HUES6 (cell line): ENCODE results near the gene TUBA4A.

Source experiments
- H3K27ac ChIP-seq: 2 replicates; pipeline ENCODE4 v1.7.0; 2013; ENCODE audit warnings: low read depth, mild to moderate bottlenecking, low read length, inconsistent platforms
- H3K27me3 ChIP-seq: 2 replicates; pipeline ENCODE4 v1.6.1; 2013; ENCODE audit warnings: low read length; ENCODE audit not compliant: control insufficient read depth, insufficient read depth
- H3K36me3 ChIP-seq: 2 replicates; pipeline ENCODE4 v1.6.1; 2013; ENCODE audit warnings: low read length; ENCODE audit not compliant: control insufficient read depth, insufficient read depth
- H3K4me1 ChIP-seq: 2 replicates; pipeline ENCODE4 v1.6.1; 2013; ENCODE audit warnings: low read length; ENCODE audit not compliant: control insufficient read depth, insufficient read depth
- H3K4me3 ChIP-seq: 2 replicates; pipeline ENCODE4 v1.5.1; 2013; ENCODE audit warnings: low read depth, low read length
- H3K9ac ChIP-seq: one replicate; pipeline ENCODE4 v1.6.1; 2013; ENCODE audit warnings: mild to moderate bottlenecking, low read length
- H3K9me3 ChIP-seq: 2 replicates; pipeline ENCODE4 v1.6.1; 2013; ENCODE audit warnings: low read depth, low read length; ENCODE audit not compliant: control insufficient read depth, insufficient read depth

TUBA4A gene

DNA sequence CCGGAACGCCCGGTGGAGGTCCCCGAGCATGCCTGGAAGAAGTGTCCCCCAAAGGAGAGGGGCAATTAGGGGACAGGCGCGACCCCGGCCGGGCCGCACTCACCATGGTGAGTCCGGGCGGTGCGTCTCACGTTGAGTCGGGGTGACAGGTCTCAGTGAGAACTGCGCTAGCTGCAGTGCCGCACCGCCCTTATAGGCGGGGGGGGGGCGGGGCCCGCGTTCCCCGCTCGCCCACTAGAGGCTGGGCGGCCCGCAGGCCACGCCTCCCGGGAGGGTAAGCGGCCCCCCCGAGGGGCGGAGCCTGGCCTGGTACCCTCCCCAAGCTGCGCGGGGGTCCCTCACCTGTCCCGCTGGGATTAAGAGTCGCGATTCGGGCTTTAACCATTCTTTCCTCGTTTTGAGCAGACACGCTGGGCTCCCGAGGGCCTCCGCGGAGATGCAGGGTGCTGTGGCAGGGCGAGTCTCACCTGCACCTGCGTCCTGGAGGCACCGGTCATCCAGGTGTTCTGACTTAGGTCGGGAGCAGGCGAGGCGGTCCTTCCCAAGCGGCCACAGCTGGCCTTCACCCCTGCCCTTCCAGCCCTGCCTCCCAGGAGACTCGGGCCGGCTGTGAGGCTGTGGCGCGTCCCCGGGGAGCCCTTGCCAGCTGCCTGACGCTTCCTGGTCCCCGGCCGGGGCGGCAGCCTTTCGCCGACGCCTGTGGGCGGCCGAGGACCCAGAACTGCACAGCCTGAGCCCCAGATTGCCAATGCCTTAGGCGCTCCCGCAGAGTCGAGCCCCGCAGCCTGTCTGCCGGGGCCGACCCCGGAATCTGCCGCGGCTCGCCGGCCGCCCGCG lies at the start of gene TUBA4A:
TSS of gene TUBA4A (minus strand) at position 166 of the 837 bp plus-strand sequence. CDS start at position 106, 60 bp downstream.
- H3K9me3 ChIP-seq: no peaks in the 10 kb centered on the region
- peaks cover 6% of the 10 kb centered on the region for H3K36me3 ChIP-seq
- peaks cover 19% of the 10 kb centered on the region for H3K4me1 ChIP-seq
- peak within 1 kb of the TSS; percentile 1 for H3K9ac ChIP-seq
- no peak within 1 kb of the TSS for H3K27ac ChIP-seq
- peak within 1 kb of the TSS; percentile 73 for H3K4me3 ChIP-seq
- peaks cover 69% of the 10 kb centered on the region for H3K27me3 ChIP-seq

DNA sequence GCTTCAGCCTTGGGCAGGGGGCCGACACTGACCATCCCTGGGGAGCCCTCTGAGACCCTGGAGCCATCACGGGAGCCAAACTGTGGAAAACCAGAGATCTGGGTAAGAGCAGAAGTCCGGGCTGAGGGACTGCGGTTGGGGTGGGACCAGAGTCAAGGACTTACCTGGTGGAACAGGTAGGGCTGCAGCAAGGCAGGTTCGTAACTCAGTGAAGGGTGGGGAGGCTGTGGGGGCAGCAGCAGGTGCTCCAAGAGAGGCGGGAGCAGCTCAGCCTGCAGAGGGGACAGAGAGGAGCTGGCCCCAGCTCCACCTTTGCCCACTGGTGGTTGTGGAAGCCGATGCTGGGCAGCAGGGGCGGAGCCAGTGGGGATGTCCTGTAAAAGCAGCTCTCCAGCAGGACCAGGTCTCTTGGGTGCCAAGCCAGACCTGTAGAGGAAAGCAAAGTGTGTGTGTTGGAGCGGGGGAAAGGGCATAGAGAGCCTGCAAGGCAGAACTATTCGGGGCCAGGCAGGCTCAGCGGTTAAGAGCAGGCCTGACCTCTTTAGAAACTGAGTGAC lies 48.8 kb upstream of the TUBA4A start:
- H3K9ac ChIP-seq: no peak overlapping the region
- H3K4me3 ChIP-seq: no peak overlapping the region
- peaks cover 78% of the 10 kb centered on the region for H3K27me3 ChIP-seq
- H3K9me3 ChIP-seq: no peaks in the 10 kb centered on the region
- peaks cover 4% of the 10 kb centered on the region; the same call in 1 of the 2 replicates for H3K4me1 ChIP-seq
- no peaks in the 10 kb centered on the region for H3K36me3 ChIP-seq
- no peak overlapping the region for H3K27ac ChIP-seq

DNA sequence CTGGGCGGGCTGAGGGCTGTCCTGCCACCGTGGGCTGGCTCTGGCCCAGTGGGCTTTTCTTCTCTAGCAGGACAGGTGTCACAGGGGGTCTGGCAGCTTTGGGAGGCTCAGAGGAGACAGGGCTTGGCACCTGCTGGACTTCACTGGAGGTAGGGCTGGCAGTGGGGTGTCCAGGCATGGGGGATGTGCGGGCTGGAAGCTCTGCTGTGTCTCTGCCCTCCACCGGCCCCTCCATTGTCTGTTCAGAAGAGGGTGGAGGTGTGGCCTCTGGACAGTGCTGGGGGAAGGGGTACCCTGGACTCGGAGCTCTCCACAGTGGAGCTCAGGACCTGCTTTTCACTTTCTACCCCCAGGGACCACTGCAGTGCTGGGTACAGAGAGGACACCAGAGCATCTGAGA lies 46.3 kb upstream of the TUBA4A start:
- H3K36me3 ChIP-seq: no peaks in the 10 kb centered on the region
- no peak overlapping the region for H3K9ac ChIP-seq
- H3K27ac ChIP-seq: no peak overlapping the region
- no peaks in the 10 kb centered on the region for H3K9me3 ChIP-seq
- no peak overlapping the region for H3K4me3 ChIP-seq
- peaks cover 3% of the 10 kb centered on the region; the same call in 1 of the 2 replicates for H3K4me1 ChIP-seq
- peaks cover 69% of the 10 kb centered on the region for H3K27me3 ChIP-seq

DNA sequence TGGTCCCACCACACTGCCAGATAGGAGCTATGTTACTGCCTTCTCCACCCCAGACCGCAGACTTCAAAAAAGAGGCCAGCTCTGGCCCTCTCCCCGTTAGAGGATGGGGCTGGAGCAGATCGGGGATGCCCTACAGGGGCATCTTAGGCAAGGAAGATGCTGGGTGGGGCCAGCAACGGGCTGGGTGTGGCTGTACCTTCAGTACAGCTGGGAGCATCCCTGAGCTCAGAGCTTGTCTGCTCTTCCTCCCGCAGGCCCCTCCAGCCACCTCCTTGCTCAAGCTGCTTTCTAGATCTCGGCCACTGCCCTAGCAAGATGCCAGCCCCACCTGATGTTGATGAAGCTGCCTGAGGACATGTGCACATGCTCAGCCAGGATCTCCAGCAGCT lies 45.6 kb upstream of the TUBA4A start:
- no peak overlapping the region for H3K4me3 ChIP-seq
- no peaks in the 10 kb centered on the region for H3K9me3 ChIP-seq
- H3K4me1 ChIP-seq: peaks cover 3% of the 10 kb centered on the region; the same call in 1 of the 2 replicates
- no peak overlapping the region for H3K9ac ChIP-seq
- H3K27me3 ChIP-seq: peaks cover 63% of the 10 kb centered on the region
- H3K36me3 ChIP-seq: no peaks in the 10 kb centered on the region
- H3K27ac ChIP-seq: no peak overlapping the region

DNA sequence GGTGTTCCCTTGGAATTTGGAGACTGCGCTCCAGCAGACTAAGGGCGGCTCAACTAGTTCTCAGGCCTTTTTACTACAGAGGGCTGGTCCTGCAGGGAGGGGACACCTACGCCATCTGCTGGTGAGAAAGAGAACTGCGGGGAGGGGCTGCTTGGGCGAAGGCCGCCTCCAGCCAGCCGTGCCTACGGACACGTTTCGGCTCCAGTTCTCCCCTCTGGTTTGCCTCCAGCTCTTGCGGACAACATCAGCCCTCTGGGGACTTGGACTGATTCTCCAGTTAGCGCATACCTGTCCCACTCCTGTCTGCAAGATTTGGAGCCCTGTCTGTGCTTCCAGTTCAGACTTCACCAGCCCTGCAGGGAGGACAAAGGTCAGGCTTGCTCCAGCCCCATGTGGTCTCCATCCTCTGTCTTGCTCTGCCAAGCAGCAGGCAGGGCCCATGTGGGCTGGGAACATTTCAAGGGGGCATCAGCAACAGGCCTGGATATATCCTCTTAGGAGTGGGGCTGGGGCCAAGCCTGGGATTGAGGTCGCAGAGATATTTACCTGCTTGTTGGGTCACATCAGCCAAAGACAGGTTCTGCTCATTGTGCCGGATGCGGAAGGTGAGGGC lies 45.1 kb upstream of the TUBA4A start:
- no peak overlapping the region for H3K4me3 ChIP-seq
- H3K36me3 ChIP-seq: no peaks in the 10 kb centered on the region
- H3K27ac ChIP-seq: no peak overlapping the region
- peaks cover 8% of the 10 kb centered on the region for H3K4me1 ChIP-seq
- H3K9me3 ChIP-seq: no peaks in the 10 kb centered on the region
- peaks cover 67% of the 10 kb centered on the region for H3K27me3 ChIP-seq
- no peak overlapping the region for H3K9ac ChIP-seq

DNA sequence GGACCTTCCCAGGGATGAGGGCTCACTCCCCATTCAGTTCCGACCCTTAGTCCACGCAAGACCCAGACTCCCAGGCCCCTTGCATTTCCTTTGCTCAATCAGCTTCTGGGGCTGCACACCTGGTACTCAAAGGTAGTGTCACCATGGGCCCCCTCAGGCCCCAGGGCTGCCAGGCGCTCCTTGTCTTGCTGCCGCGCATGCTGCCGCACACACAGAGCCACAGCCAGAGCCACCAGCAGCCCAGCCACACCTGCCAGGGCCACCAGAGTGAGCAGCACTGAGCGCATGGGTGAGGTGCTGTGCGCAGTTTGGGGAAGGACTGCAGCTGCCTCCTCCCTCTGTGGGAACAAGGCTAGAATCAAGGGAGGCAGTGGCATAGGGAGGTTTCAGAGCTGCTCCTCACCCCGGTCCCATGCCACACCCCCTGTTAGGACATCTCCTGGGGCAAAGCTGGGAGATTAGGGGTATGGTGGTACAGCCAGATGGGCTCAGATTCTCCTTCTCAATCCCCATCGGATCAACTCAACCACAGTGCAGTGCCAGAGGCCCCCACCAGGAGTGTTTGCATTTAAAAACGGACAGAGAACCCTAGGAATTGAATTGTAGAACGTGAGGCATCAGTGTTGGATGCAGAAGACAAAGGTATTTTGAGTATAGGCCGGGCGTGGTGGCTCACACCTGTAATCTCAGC lies 44.2 kb upstream of the TUBA4A start:
- H3K27me3 ChIP-seq: peaks cover 61% of the 10 kb centered on the region
- no peaks in the 10 kb centered on the region for H3K9me3 ChIP-seq

DNA sequence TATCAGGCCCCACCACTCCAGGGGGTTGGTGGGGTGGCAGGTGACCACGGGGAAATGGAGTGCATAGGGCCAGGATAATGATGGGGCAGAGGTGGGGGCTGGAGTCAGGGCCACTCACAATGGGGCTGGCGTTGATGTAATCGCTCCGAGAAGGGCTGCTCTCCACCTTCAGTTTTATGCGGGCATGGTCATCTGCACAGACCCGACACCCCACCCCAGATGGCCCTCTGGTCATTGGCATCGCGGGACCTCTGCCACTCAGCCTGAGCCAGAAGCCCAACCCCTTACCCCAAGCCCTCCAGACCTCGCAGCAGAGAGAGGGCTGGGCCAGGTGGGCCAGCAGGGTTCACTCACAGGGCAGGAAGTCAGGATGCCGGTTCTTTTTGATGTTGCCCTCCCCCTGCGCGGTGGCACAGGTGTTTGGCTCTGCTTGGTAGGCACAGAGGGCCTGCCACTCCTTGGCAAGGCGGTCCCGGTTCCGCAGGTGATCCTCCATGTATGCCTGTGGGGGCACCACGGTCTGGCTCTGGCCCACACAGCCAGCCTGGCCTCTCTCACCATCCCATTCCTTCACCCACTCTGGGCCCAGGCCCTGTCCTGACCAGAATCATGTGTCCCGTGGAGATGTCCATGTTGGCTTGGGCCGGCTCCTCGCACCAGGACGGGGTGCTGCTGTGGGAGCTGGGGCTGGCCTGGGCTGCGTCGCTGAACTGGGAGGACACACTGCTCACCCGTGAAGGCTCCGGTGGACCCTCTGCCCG lies 43.1 kb upstream of the TUBA4A start:
- no peak overlapping the region for H3K9ac ChIP-seq
- no peak overlapping the region for H3K27ac ChIP-seq
- H3K36me3 ChIP-seq: no peaks in the 10 kb centered on the region
- no peak overlapping the region for H3K4me3 ChIP-seq
- H3K4me1 ChIP-seq: peaks cover 8% of the 10 kb centered on the region
- H3K27me3 ChIP-seq: peaks cover 50% of the 10 kb centered on the region
- H3K9me3 ChIP-seq: no peaks in the 10 kb centered on the region

More for the DNA sequence above, 44.2 kb upstream of the TUBA4A start:
- Histone ChIP-seq H3K4me3 (no peak overlapping the region), H3K27ac (no peak overlapping the region), H3K36me3 (no peaks in the 10 kb centered on the region), H3K9ac (no peak overlapping the region), H3K4me1 (peaks cover 8% of the 10 kb centered on the region)

DNA sequence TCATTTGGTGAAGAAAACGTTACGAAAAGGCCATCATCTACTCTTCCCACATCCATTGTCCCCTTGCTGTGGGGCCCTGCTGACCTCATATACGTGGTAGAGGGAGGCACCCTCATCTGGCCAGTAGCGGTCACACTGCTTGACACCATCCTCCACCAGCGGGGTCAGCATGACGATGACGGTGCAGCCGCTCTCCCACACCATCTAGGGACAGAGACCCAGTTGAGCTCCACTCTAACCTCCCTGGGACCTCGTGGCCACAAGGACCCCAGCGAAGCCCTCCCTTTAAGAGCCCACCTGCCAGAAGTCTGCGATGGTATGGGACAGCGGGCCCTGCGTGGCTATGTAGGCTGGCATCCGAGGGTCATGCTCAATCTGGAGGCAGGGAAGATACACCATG lies 42.4 kb upstream of the TUBA4A start:
- Histone ChIP-seq H3K27ac (no peak overlapping the region), H3K4me1 (peaks cover 8% of the 10 kb centered on the region), H3K4me3 (no peak overlapping the region), H3K36me3 (no peaks in the 10 kb centered on the region), H3K27me3 (peaks cover 44% of the 10 kb centered on the region), H3K9ac (no peak overlapping the region), H3K9me3 (no peaks in the 10 kb centered on the region)

DNA sequence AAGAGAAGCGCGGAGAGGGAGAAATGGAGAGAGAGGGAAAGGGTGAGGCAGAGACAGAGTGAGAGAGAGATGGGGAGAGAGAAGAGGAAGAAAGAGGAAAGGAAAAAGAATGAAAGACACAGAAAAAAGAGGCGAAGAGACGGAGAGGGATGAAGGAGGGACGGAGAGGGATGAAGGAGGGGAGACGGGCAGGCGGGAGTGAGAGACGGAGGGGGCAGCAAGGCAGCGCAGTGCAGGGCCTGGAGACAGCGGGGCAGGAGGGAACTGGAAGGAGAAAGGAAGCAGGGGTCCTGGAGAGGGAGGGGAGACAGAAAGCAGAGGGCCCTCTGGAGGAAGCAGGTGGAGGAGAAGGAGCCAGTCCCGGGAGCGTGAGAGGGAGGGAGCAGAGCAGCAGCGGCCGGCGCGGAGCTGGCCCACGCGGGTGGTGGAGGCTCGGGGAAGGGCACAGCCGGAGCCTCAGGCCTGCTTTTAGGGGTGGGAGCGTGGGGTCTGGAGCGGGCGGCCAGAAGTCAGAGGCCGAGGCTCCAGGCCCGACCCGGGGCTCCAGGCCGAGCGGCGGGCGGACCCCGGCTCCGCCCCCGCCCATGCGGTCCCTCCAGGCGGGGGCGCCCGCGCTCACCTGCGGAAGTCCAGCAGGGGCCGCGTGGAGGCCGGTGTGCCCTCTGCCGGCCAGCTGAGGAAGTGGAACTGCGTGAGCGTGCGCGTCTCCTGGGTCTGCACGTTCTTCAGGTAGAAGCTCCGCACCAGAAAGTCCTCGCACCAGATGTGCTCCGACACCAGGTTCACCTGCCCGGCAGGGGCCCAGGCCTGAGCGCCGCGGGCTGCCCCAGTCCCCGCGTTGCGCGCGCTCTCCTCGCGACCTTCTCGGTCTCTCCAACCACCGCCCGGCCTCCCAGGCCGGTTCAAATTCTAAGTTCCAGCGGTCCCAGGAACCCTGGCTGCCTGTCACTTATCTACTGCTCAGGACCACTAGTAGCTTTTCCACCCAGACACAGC lies 40.9 kb upstream of the TUBA4A start:
- H3K4me1 ChIP-seq: peaks cover 8% of the 10 kb centered on the region
- H3K4me3 ChIP-seq: peak overlapping the region; percentile 84
- peaks cover 29% of the 10 kb centered on the region for H3K27me3 ChIP-seq
- no peak overlapping the region for H3K27ac ChIP-seq
- no peaks in the 10 kb centered on the region for H3K9me3 ChIP-seq
- H3K36me3 ChIP-seq: no peaks in the 10 kb centered on the region
- peak overlapping the region; percentile 84 for H3K9ac ChIP-seq
